NK-92 treated with Interleukin-12 subunit alpha and Interleukin-12 subunit beta, amount 100 ng/mL, for 24 hours (cell line): ENCODE measurements around the gene XRCC5.
A peak's percentile ranks its signal among the peaks of the same experiment; 100 is the strongest.
"Not testable (repeated sequence)": the region's sequence is repeated elsewhere in the genome, so short reads cannot be mapped to it uniquely, and the experiment has no call there.

Source experiments
- DNase-seq: peaks from one replicate; lab custom pipeline; 2025; lab: John Stamatoyannopoulos, UW

The XRCC5 gene

GRCh38 chr2:216201692-216202306 is 92.7 kb downstream of the XRCC5 start:
- DNase-seq, result no peak

GRCh38 chr2:216202626-216203250 is 93.6 kb downstream of the XRCC5 start:
- no peak for DNase-seq

GRCh38 chr2:216205486-216205885 is 96.3 kb downstream of the XRCC5 start:
- no peak for DNase-seq

- no peak for DNase-seq
Measured at GRCh38 chr2:216206041-216206703, 97.0 kb downstream of the XRCC5 start.

GRCh38 chr2:216206821-216207220 is 97.7 kb downstream of the XRCC5 start:
- no peak for DNase-seq

- not testable (repeated sequence) for DNase-seq
Measured at GRCh38 chr2:216208661-216209060, 99.5 kb downstream of the XRCC5 start.

- no peak for DNase-seq
Measured at GRCh38 chr2:216210701-216211540, 101.8 kb downstream of the XRCC5 start.

GRCh38 chr2:216211614-216212145 is 102.5 kb downstream of the XRCC5 start:
- no peak for DNase-seq

- no peak for DNase-seq
Measured at GRCh38 chr2:216214768-216215167, 105.6 kb downstream of the XRCC5 start.

- DNase-seq, result no peak
Measured at GRCh38 chr2:216215658-216216390, 106.7 kb downstream of the XRCC5 start.

GRCh38 chr2:216216951-216217903 is 108.1 kb downstream of the XRCC5 start:
- no peak for DNase-seq

- DNase-seq, result no peak
Measured at GRCh38 chr2:216217904-216218260, 108.7 kb downstream of the XRCC5 start.

GRCh38 chr2:216219861-216220260 is 110.7 kb downstream of the XRCC5 start:
- DNase-seq, result no peak

- DNase-seq, result no peak
Measured at GRCh38 chr2:216220976-216221375, 111.8 kb downstream of the XRCC5 start.

- no peak for DNase-seq
Measured at GRCh38 chr2:216221811-216222210, 112.7 kb downstream of the XRCC5 start.

- peak; percentile 33 for DNase-seq
Measured at GRCh38 chr2:216222650-216223352, 113.7 kb downstream of the XRCC5 start.

GRCh38 chr2:216224388-216224787 is 115.2 kb downstream of the XRCC5 start:
- DNase-seq, result no peak

- DNase-seq, result no peak
Measured at GRCh38 chr2:216229277-216229914, 120.2 kb downstream of the XRCC5 start.

- no peak for DNase-seq
Measured at GRCh38 chr2:216231867-216232266, 122.7 kb downstream of the XRCC5 start.
